ENCODE measurements around the gene PMF1.

GRCh38 chr1:156248323-156248683 lies 35.5 kb downstream of the PMF1 start:
- TF ChIP-seq CTCF (IDR thresholded peaks at IDR 0.05; ENCODE audit: extremely low read depth in 1 of 2, insufficient read depth in 1 of 2, low read depth in 1 of 2, low read length in 2 of 2) (no peak), POLR2A (IDR thresholded peaks at IDR 0.05; ENCODE audit: low read depth, low read length) (no peak), MYC (IDR thresholded peaks at IDR 0.05; ENCODE audit: low read depth, low read length) (no peak), MAX (IDR thresholded peaks at IDR 0.05; ENCODE audit: insufficient read depth, insufficient read length) (no peak)

All from endothelial cell of umbilical vein (primary cell).